ENCODE data around the gene SOX8.

GRCh38 chr16:937723-938122 lies 43.8 kb upstream of the SOX8 start:
- TF ChIP-seq POLR2AphosphoS5 (IDR thresholded peaks at IDR 0.05), result no peak
- TF ChIP-seq EZH2 (IDR thresholded peaks at IDR 0.05; ENCODE audit: borderline replicate concordance, insufficient read depth, low read length, poor library complexity, severe bottlenecking), result no peak
- TF ChIP-seq, protein P1, sequence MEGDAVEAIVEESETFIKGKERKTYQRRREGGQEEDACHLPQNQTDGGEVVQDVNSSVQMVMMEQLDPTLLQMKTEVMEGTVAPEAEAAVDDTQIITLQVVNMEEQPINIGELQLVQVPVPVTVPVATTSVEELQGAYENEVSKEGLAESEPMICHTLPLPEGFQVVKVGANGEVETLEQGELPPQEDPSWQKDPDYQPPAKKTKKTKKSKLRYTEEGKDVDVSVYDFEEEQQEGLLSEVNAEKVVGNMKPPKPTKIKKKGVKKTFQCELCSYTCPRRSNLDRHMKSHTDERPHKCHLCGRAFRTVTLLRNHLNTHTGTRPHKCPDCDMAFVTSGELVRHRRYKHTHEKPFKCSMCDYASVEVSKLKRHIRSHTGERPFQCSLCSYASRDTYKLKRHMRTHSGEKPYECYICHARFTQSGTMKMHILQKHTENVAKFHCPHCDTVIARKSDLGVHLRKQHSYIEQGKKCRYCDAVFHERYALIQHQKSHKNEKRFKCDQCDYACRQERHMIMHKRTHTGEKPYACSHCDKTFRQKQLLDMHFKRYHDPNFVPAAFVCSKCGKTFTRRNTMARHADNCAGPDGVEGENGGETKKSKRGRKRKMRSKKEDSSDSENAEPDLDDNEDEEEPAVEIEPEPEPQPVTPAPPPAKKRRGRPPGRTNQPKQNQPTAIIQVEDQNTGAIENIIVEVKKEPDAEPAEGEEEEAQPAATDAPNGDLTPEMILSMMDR (IDR thresholded peaks at IDR 0.05; ENCODE audit: poor library complexity, severe bottlenecking), result no peak

Data from neural cell (in vitro differentiated cells).